GM12878 (cell line): ENCODE measurements around the gene ADSS1. TPM values are rescaled to one million over a fixed set of nuclear protein-coding genes. Genes with fewer than 3 reads are reported as not detected.

Experiments used
- BHLHE40 ChIP-seq, 2 experiments: fragments of 450-650 bp in 1 of 2; IDR thresholded peaks; 2 replicates each; pipeline ENCODE4 v1.6.1; 2011 to 2017; ENCODE audit warnings: low read depth in 2 of 2, borderline replicate concordance in 1 of 2, improper control_type of control experiment in 1 of 2, low read length in 1 of 2, mild to moderate bottlenecking in 1 of 2
- CEBPZ ChIP-seq: fragments of 150-350 bp; IDR thresholded peaks from 2 replicates; pipeline ENCODE4 v1.6.1; 2016; ENCODE audit warnings: low read depth, low read length
- DPF2 ChIP-seq: fragments of 450-650 bp; IDR thresholded peaks from 2 replicates; pipeline ENCODE4 v1.6.1; 2017; ENCODE audit warnings: mild to moderate bottlenecking
- HCFC1 ChIP-seq: fragments of 150-350 bp; IDR thresholded peaks from 2 replicates; pipeline ENCODE4 v1.6.1; 2014; ENCODE audit warnings: low read length
- POLR2A ChIP-seq: IDR thresholded peaks from 2 replicates; pipeline ENCODE4 v1.6.1; 2011; ENCODE audit warnings: low read depth, mild to moderate bottlenecking, low read length
- POLR2AphosphoS5 ChIP-seq: IDR thresholded peaks from 2 replicates; pipeline ENCODE4 v1.6.1; 2011; ENCODE audit warnings: mild to moderate bottlenecking, low read length, inconsistent platforms
- RAD51 ChIP-seq: fragments of 450-650 bp; IDR thresholded peaks from 2 replicates; pipeline ENCODE4 v1.6.1; 2016; ENCODE audit warnings: moderate library complexity, mild to moderate bottlenecking, inconsistent platforms
- SKIL ChIP-seq: fragments of 450-650 bp; IDR thresholded peaks from 2 replicates; pipeline ENCODE4 v1.6.1; 2017; ENCODE audit warnings: mild to moderate bottlenecking, low read depth, inconsistent platforms; ENCODE audit not compliant: poor library complexity, severe bottlenecking
- SMARCA5 ChIP-seq: fragments of 450-650 bp; IDR thresholded peaks from 2 replicates; pipeline ENCODE4 v1.6.1; 2017; ENCODE audit warnings: mild to moderate bottlenecking
- SMC3 ChIP-seq: IDR thresholded peaks from 2 replicates; pipeline ENCODE4 v1.6.1; 2011; ENCODE audit warnings: low read length, improper control_type of control experiment, borderline replicate concordance
- SPI1 ChIP-seq: IDR thresholded peaks from 2 replicates; pipeline ENCODE4 v1.6.1; 2011; ENCODE audit warnings: low read depth, mild to moderate bottlenecking, low read length, moderate library complexity, borderline replicate concordance; ENCODE audit not compliant: insufficient read depth
- TCF12 ChIP-seq: IDR thresholded peaks from 2 replicates; pipeline ENCODE4 v1.6.1; 2011; ENCODE audit warnings: low read depth, mild to moderate bottlenecking, low read length
- ZBTB4 ChIP-seq: fragments of 450-650 bp; formaldehyde crosslinking; IDR thresholded peaks from 2 replicates; pipeline ENCODE4 v1.4.0; 2022; ENCODE audit warnings: mild to moderate bottlenecking, moderate library complexity
- ZNF687 ChIP-seq: fragments of 450-650 bp; IDR thresholded peaks from 2 replicates; pipeline ENCODE4 v1.6.1; 2017; ENCODE audit warnings: mild to moderate bottlenecking, moderate library complexity
- polyA plus RNA-seq, 11 experiments: library from polyadenylated mRNA; depleted of rRNA in 4 of 11; unstranded in 6 of 11; stranded (reverse) in 5 of 11; fragments of >200 nt; fragmentation: Nextera tagmentation in 4 of 11; fragmentation: Illumina TruSeq in 1 of 11; extraction: Ambion mirVana in 4 of 11; extraction: Trizol in 1 of 11; gene quantifications; 1 replicate in 1 of 11; 2 replicates in 10 of 11; pipeline versions ENCODE4 v1.2.1 to v1.2.3, GENCODE V29; 2011 to 2016; ENCODE audit warnings: inconsistent platforms in 2 of 11, missing spikeins in 2 of 11, low read depth in 1 of 11
- total RNA-seq, 4 experiments: library from RNA; depleted of rRNA in 3 of 4; stranded (reverse); fragments of >200 nt in 3 of 4; fragmentation: Illumina TruSeq in 1 of 4; extraction: Trizol in 1 of 4; gene quantifications; 2 replicates each; pipeline versions ENCODE4 v1.2.1 to v1.2.3, GENCODE V29; 2013 to 2021

ADSS1 gene
- total and polyA plus RNA-seq, 10 of the 15 experiments (the other 5 are each of a cell fraction or from before 2014, with no cell fraction given) = 0.11 to 0.45 (median 0.28) TPM; not detected in 5

GRCh38 chr14:104680806-104681688, 43.0 kb upstream of the ADSS1 start (continued):
- 0 out of 2 replicates have a peak, but pooled peaks have one; percentile 31 for TF ChIP-seq SMARCA5
- TF ChIP-seq POLR2AphosphoS5 = no peak
- peak; percentile 95 to 96 for TF ChIP-seq BHLHE40 (IDR thresholded peaks at IDR 0.05; ENCODE audit: borderline replicate concordance in 1 of 2, low read depth in 2 of 2, low read length in 1 of 2)
- TF ChIP-seq SPI1 = 0 out of 2 replicates have a peak, but pooled peaks have one; percentile 22
- no peak; the same call in 1 of the 2 replicates for TF ChIP-seq SMC3
- TF ChIP-seq ZNF687 = peak; percentile 50; the same call in 1 of the 2 replicates
- TF ChIP-seq ZBTB4 (CRISPR knock-in tag) = no peak
- no peak for TF ChIP-seq CEBPZ
- TF ChIP-seq DPF2 = peak; percentile 67; the same call in 1 of the 2 replicates
- TF ChIP-seq SKIL = no peak
- TF ChIP-seq RAD51 = peak; percentile 78
- TF ChIP-seq HCFC1 = no peak
- no peak for TF ChIP-seq POLR2A
- TF ChIP-seq TCF12 = no peak
